Measurements from ENCODE around the gene CES2. TPM values are rescaled to one million over a fixed set of nuclear protein-coding genes. Genes with fewer than 3 reads are reported as not detected.
"Not testable (repeated sequence)": the region's sequence is repeated elsewhere in the genome, so short reads cannot be mapped to it uniquely, and the experiment has no call there.

CES2 gene
- total RNA-seq, 1 experiment from 2014 or later: 35.4 TPM

GRCh38 chr16:66944054-66944441 is 8.7 kb downstream of the CES2 start:
- H4K20me1 ChIP-seq (ENCODE audit: insufficient read depth): no peaks in the 10 kb centered on the region
- no peaks in the 10 kb centered on the region for H3K27me3 ChIP-seq (ENCODE audit: insufficient read depth, low read length)
- H3K4me3 ChIP-seq (replicated peaks in 1 of 2; ENCODE audit: low read depth in 1 of 2, low read length in 2 of 2): no peak overlapping the region
- H3K9me2 ChIP-seq (ENCODE audit: insufficient read depth): no peaks in the 10 kb centered on the region
- TF ChIP-seq CTCF (IDR thresholded peaks at IDR 0.05 in 2 of 3, conservative IDR thresholded peaks at IDR 0.05 in 1 of 3; ENCODE audit: borderline replicate concordance in 1 of 3, insufficient read depth in 1 of 3, low read depth in 2 of 3, low read length in 2 of 3): no peak
- TF ChIP-seq SRF (IDR thresholded peaks at IDR 0.05; ENCODE audit: low read depth): no peak
- no peak for TF ChIP-seq POLR2AphosphoS5 (IDR thresholded peaks at IDR 0.05; ENCODE audit: low read depth, low read length)
- no peak for TF ChIP-seq SP1 (IDR thresholded peaks at IDR 0.05; ENCODE audit: low read depth)
- TF ChIP-seq YY1 (IDR thresholded peaks at IDR 0.05; ENCODE audit: extremely low read depth, insufficient replicate concordance, low read depth, low read length): no peak
- TF ChIP-seq ZFX (IDR thresholded peaks at IDR 0.05): no peak
- no peak for TF ChIP-seq POLR2A (IDR thresholded peaks at IDR 0.05; ENCODE audit: borderline replicate concordance, extremely low read depth, insufficient read depth, insufficient read length)
- no peak for TF ChIP-seq ZBTB33 (IDR thresholded peaks at IDR 0.05; ENCODE audit: extremely low read depth, insufficient replicate concordance, low read length)
- TF ChIP-seq EGR1 (IDR thresholded peaks at IDR 0.05; ENCODE audit: low read depth): no peak
- no peak overlapping the region for H3K27ac ChIP-seq (ENCODE audit: low read depth, low read length)
- H3K36me3 ChIP-seq (ENCODE audit: control insufficient read depth in 1 of 2, insufficient read depth in 2 of 2, low read length in 2 of 2): peaks cover 22 to 24% of the 10 kb centered on the region in 2 experiments; a peak in 3 of 4 replicates
- POLR2A ChIA-PET: no interaction called here
- H3K4me2 ChIP-seq (ENCODE audit: low read length): no peak overlapping the region
- no peaks in the 10 kb centered on the region for H3K9me3 ChIP-seq (ENCODE audit: control insufficient read depth in 1 of 2, insufficient read depth in 1 of 2, low read depth in 1 of 2, low read length in 2 of 2)
- DNase-seq (ENCODE audit: low read depth, low spot score) (no peak), ATAC-seq (no peak)
- peaks cover 4% of the 10 kb centered on the region; the same call in 1 of the 2 replicates for H3K79me2 ChIP-seq (ENCODE audit: insufficient read depth, low read length)
- no peak overlapping the region for H3K9ac ChIP-seq (ENCODE audit: low read length)
- no peak overlapping the region for H2AFZ ChIP-seq (ENCODE audit: low read depth, low read length, poor library complexity, severe bottlenecking)
- RAD21 ChIA-PET (ENCODE audit: low non-redundant PET in 1 of 2, low total read pairs in 2 of 2, uncharacterized antibody in 2 of 2, unreplicated experiment in 2 of 2): no interaction called here
- intact Hi-C loops (cut with micrococcal nuclease): no loop called here
- peaks cover 0 to 6% of the 10 kb centered on the region in 2 experiments; a peak in 2 of 4 replicates for H3K4me1 ChIP-seq (ENCODE audit: control insufficient read depth in 1 of 2, insufficient read depth in 2 of 2, low read length in 2 of 2)
- BruUV-seq (replicated peaks): no TSS peak
- CTCF ChIA-PET: interaction anchor here (0.5 to 1.2 kb wide), 4 partner anchors 17 to 224 kb away, joined by 3 to 4 read pairs (median 3); partner anchors contain the start of gene CES3

- peaks cover 13 to 20% of the 10 kb centered on the region in 2 experiments; a peak in 3 of 4 replicates for H3K36me3 ChIP-seq (ENCODE audit: control insufficient read depth in 1 of 2, insufficient read depth in 2 of 2, low read length in 2 of 2)
- CTCF ChIA-PET; H3K4me2 ChIP-seq (ENCODE audit: low read length); H3K4me1 ChIP-seq (ENCODE audit: control insufficient read depth in 1 of 2, insufficient read depth in 2 of 2, low read length in 2 of 2); intact Hi-C loops (cut with micrococcal nuclease); RAD21 ChIA-PET (ENCODE audit: low non-redundant PET in 1 of 2, low total read pairs in 2 of 2, uncharacterized antibody in 2 of 2, unreplicated experiment in 2 of 2); BruUV-seq (replicated peaks); H3K27ac ChIP-seq (ENCODE audit: low read depth, low read length); H3K9ac ChIP-seq (ENCODE audit: low read length); H2AFZ ChIP-seq (ENCODE audit: low read depth, low read length, poor library complexity, severe bottlenecking); H3K9me2 ChIP-seq (ENCODE audit: insufficient read depth); H3K9me3 ChIP-seq (ENCODE audit: control insufficient read depth in 1 of 2, insufficient read depth in 1 of 2, low read depth in 1 of 2, low read length in 2 of 2); H3K79me2 ChIP-seq (ENCODE audit: insufficient read depth, low read length); POLR2A ChIA-PET; H3K4me3 ChIP-seq (replicated peaks in 1 of 2; ENCODE audit: low read depth in 1 of 2, low read length in 2 of 2); H4K20me1 ChIP-seq (ENCODE audit: insufficient read depth); ATAC-seq; DNase-seq (ENCODE audit: low read depth, low spot score); H3K27me3 ChIP-seq (ENCODE audit: insufficient read depth, low read length): not testable (repeated sequence)
Observed at GRCh38 chr16:66944971-66945370, 9.7 kb downstream of the CES2 start.

Measured in HCT116 (cell line).